GM23338 (cell line): ENCODE data around the gene RAB5IF. TPM values are rescaled to one million over a fixed set of nuclear protein-coding genes. Genes with fewer than 3 reads are reported as not detected.

Experiments used
- polyA plus RNA-seq: library from polyadenylated mRNA; unstranded; fragments of >200 nt; fragmentation: Nextera tagmentation; extraction: Ambion mirVana; gene quantifications from 2 replicates; pipeline ENCODE4 v1.2.1, GENCODE V29; 2016
- small RNA-seq: library from RNA; depleted of rRNA; stranded (forward); fragments of <200 nt; gene quantifications from one replicate; pipeline ENCODE3, GENCODE V24; 2014; ENCODE audit warnings: low replicate concordance
- total RNA-seq: library from RNA; depleted of rRNA; stranded (reverse); fragments of >200 nt; shearing (Covaris generic); gene quantifications from 2 replicates; pipeline ENCODE4 v1.2.3, GENCODE V29; 2014; rRNA removed

The RAB5IF gene
- total and polyA plus RNA-seq, 2 experiments from 2014 or later = 123 to 138 TPM

Small RNA genes lying within 50 kb of the gene (small RNA-seq; reads per million reads assigned to genes)
- not detected for gene RF00017

Other genes starting within 250 kb of the RAB5IF start
- gene MYL9, start 64.3 kb upstream of the RAB5IF start, total RNA-seq = 23.5 and 29.7 TPM in 2 replicates
- gene MYL9, start 64.3 kb upstream of the RAB5IF start, polyA plus RNA-seq = 100 and 123 TPM in 2 replicates
- gene TGIF2, start 32.2 kb upstream of the RAB5IF start, total RNA-seq = 59.8 and 63.2 TPM in 2 replicates
- gene TGIF2, start 32.2 kb upstream of the RAB5IF start, polyA plus RNA-seq = 44.8 and 47.6 TPM in 2 replicates
- gene SLA2, start 40.4 kb downstream of the RAB5IF start, total RNA-seq = 0.62 TPM in 1 of 2 replicates, not detected in the other
- 0.18 TPM in 1 of 2 replicates, not detected in the other for gene SLA2, start 40.4 kb downstream of the RAB5IF start, polyA plus RNA-seq
- 23.9 and 24.0 TPM in 2 replicates for gene NDRG3, start 140.3 kb downstream of the RAB5IF start, total RNA-seq
- gene NDRG3, start 140.3 kb downstream of the RAB5IF start, polyA plus RNA-seq = 18.6 and 20.3 TPM in 2 replicates
- 25.0 and 26.4 TPM in 2 replicates for gene DSN1, start 168.0 kb downstream of the RAB5IF start, total RNA-seq
- gene DSN1, start 168.0 kb downstream of the RAB5IF start, polyA plus RNA-seq = 19.4 and 20.4 TPM in 2 replicates